ENCODE data around the gene TAS1R3.

The TAS1R3 gene

GRCh38 chr1:1352786-1353388 is 21.8 kb downstream of the TAS1R3 start:
- H3K4me3 ChIP-seq (ENCODE audit: low read depth, low read length) = no peak overlapping the region
- TF ChIP-seq CTCF (IDR thresholded peaks at IDR 0.05; ENCODE audit: low read depth, low read length, missing control alignments) = no peak
- DNase-seq (ENCODE audit: low read depth) = no peak

DNA sequence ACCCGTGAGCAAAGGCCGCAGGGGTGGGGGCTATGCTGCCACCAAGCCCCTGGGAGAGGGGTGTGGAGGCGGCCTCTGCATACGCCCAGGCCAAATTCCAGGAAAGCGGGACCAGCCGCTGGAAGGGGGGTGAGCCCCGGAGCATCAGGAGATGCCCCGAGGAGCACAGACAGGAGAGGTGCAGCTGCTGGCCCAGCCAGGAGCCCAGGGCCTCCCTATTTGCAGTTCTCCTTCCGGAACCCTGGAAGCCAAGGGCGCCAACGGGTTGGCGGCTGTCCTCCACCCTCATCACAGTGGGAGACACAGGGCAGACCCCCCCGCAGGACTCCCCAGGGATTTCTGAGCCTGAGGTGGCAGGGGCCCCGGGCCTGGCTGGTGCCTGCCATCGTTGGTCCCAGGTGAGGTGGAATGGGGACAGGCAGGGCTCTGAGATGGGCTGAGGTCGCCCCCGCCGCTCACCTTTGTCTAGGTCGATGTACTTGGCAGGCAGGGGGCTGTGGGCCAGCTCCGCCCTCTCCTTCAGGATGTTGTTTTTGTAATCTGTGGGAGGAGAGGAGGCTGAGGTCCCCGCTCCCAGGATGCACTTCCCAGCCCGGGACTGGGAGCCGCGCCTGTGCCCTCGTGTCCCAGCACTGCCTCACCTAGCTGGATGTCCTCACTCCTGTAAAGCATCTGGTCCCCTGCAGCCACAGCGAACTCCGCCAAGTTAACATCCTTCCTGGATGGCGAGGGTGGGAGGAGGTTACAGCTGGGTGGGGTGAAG is 22.5 kb downstream of the TAS1R3 start:
- no peak for DNase-seq (ENCODE audit: low read depth)
- H3K4me3 ChIP-seq (ENCODE audit: low read depth, low read length) = no peak overlapping the region
- no peak for TF ChIP-seq CTCF (IDR thresholded peaks at IDR 0.05; ENCODE audit: low read depth, low read length, missing control alignments)

DNA sequence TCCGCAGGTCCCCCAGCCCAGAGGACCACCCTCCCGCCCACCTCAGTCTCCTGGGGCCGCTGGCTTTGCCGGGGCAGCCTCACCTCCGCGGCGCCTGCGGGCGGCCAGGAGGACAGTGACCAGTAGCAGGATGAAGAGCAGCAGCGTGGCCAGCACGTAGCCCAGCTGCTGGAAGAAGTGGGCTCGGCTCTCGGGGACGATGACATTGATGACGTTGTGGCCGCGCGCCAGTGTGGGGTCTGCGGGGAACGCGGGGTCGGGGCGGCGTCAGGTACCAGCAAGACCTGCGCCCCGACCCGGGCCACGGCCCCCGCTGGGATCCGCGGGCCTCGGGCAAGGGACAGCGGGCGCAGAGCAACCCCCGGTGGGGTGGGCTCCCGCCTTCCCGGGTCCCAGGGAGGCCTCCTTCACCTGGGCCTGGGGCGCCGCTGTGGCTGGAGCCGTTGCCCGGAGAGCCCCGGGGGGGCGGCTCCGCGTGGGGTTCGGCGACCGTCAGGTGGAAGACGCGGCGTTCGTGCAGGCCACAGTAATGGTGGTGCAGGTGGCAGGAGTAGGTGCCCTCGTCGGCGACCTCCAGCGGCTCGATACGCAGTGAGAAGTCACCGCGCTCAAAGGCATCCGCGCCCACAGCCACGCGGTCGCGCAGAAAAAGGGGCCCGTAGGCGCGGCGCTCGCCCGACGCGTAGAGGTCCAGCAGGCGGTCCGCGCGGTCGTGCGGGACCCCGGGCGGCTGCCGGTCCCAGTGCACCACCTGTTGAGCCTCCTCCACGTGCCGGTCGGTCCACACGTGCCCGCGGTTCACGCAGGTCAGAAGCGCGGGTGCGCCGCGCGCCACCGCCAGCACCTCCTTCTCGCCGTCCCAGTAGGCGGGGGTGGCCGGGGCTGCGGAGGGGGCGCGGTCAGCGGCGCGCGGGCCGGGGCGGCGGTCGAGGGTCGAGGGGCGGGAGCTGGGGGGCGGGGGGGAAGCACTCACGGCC is 23.5 kb downstream of the TAS1R3 start:
- TF ChIP-seq CTCF (IDR thresholded peaks at IDR 0.05; ENCODE audit: low read depth, low read length, missing control alignments) = no peak
- H3K4me3 ChIP-seq (ENCODE audit: low read depth, low read length) = no peak overlapping the region
- DNase-seq (ENCODE audit: low read depth) = no peak

DNA sequence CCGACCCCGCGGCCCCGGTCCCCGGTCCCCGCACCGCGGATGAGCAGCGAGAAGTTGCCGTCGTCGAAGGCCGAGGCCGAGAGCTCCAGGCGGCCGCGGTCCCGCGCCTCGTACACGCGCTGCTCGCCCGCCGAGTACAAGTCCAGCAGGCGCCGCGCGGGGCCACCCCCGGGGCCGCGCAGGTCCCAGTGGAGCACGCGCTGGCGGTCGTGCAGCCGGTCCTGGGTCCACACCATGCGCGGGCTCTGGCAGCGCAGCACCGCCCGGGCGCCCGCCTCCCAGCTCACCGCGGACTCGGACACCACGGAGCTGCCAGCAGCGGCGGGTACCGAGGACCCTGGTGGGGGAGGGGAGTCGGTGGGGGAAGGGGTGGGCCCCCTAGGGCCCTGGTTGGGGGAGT is 24.3 kb downstream of the TAS1R3 start:
- H3K4me3 ChIP-seq (ENCODE audit: low read depth, low read length) = no peak overlapping the region
- TF ChIP-seq CTCF (IDR thresholded peaks at IDR 0.05; ENCODE audit: low read depth, low read length, missing control alignments) = no peak
- DNase-seq (ENCODE audit: low read depth) = no peak

- TF ChIP-seq CTCF (IDR thresholded peaks at IDR 0.05; ENCODE audit: low read depth, low read length, missing control alignments) = no peak
- H3K4me3 ChIP-seq (ENCODE audit: low read depth, low read length) = no peak overlapping the region
These were observed 25.2 kb downstream of the TAS1R3 start for GRCh38 chr1:1356166-1356795.

DNA sequence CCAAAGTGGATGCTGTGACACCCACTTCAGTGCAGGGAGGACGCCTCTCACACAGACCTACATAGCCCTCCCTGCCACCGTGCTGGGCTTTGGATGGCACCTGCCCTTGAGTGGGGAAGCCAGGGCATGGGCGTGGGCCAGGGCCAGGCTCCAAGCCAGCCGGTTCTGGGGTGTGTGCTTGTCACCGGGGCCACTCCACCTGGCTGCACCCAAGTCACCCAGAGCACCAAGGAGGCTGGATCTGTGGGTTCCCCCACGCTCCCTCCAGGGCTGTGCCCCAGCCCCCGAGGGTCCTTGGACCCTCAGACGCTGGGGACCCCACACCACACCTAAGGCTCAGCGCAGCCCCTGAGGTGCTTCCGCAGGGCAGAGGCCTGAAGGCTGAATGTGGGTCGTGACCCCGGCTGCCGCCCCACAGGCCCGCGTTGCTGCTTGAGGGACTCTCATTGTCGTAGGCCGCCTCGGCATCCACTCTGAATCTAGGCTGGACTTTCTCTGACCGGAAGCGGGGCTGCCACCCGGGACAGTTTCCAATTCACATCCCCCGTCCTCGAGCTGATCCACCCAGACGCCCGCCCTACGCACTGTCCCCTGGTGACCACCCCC is 25.8 kb downstream of the TAS1R3 start:
- H3K4me3 ChIP-seq (ENCODE audit: low read depth, low read length) = no peak overlapping the region
- DNase-seq (ENCODE audit: low read depth) = no peak
- TF ChIP-seq CTCF (IDR thresholded peaks at IDR 0.05; ENCODE audit: low read depth, low read length, missing control alignments) = no peak

More at GRCh38 chr1:1356166-1356795, 25.2 kb downstream of the TAS1R3 start:
- no peak for DNase-seq (ENCODE audit: low read depth)
